HK-2 (cell line): ENCODE data around the gene SLC17A8.
A peak's percentile ranks its signal among the peaks of the same experiment; 100 is the strongest.
"Not testable (repeated sequence)": the region's sequence is repeated elsewhere in the genome, so short reads cannot be mapped to it uniquely, and the experiment has no call there.

Experiments
- DNase-seq: peaks from one replicate; pipeline ENCODE4 v3.0.0-alpha.2; 2018; ENCODE audit not compliant: unreplicated experiment

The SLC17A8 gene

DNA sequence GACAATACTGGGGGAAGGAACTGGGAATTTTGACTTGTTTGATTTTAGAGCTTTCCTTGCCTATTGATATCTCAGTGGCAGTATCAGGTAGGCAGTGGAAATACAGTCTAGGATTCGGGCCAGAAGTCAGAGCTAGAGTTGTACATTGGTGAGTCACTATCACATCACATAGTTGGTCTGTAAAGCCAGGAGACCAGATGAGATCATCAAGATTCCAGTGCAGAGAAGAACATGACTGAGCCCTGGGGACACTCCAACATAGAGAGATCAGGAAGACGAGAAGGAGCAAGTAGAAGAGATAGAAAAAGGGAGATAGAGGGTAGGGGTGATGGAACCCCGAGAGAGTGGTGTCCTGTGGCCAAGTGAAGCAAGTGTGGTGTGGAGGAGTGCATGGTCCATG lies 70.2 kb downstream of the SLC17A8 start:
- peak; percentile 39 for DNase-seq

DNA sequence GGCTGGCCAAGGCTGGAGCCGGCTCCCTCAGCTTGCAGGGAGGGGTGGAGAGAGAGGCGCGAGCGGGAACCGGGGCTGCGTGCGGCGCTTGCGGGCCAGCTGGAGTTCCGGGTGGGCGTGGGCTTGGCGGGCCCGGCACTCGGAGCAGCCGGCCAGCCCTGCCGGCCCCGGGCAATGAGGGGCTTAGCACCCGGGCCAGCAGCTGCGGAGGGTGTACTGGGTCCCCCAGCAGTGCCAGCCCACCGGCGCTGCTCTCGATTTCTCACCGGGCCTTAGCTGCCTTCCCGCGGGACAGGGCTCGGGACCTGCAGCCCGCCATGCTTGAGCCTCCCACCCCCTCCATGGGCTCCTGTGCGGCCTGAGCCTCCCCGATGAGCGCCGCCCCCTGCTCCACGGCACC lies 73.4 kb downstream of the SLC17A8 start:
- not testable (repeated sequence) for DNase-seq

DNA sequence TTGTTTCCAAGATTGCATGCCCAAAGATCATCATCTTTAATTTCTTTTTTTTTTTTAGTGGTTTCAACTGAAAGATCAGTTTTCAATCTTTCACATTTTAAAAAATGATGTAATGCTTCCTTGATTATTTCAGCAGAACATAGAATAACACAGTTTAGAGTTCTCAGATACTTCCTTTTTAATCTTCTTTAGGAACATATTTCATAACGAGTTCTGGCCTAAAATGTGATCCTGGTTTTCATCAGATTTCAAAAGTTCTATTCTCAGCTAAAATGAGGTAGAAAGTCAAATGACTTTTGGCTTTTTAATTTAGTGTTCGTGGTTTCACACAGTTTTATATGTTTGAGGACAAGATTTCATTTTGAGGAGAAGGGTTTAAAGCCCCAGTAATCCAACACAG lies 76.8 kb downstream of the SLC17A8 start:
- DNase-seq, result no peak

GRCh38 chr12:100434177-100434576 lies 77.3 kb downstream of the SLC17A8 start:
- DNase-seq, result no peak

DNA sequence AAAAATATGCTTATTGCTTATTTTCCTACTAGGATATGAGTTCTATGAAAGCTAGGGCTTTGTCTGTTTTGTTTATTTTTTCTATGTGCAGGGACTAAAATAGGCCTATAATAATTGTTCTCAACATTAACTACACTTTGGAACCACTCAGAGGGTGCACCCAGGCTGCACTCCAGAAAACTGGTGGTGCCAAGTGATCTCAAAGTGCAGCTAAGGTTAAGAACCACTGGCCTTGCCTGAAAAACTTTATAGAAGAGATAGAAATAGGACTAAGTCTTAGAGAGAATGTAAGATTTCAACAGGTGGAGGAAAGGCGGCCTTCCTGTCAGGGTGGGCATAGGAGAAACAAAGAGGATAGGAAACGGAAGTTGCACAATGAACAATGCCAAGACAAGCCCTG lies 79.1 kb downstream of the SLC17A8 start:
- no peak for DNase-seq

DNA sequence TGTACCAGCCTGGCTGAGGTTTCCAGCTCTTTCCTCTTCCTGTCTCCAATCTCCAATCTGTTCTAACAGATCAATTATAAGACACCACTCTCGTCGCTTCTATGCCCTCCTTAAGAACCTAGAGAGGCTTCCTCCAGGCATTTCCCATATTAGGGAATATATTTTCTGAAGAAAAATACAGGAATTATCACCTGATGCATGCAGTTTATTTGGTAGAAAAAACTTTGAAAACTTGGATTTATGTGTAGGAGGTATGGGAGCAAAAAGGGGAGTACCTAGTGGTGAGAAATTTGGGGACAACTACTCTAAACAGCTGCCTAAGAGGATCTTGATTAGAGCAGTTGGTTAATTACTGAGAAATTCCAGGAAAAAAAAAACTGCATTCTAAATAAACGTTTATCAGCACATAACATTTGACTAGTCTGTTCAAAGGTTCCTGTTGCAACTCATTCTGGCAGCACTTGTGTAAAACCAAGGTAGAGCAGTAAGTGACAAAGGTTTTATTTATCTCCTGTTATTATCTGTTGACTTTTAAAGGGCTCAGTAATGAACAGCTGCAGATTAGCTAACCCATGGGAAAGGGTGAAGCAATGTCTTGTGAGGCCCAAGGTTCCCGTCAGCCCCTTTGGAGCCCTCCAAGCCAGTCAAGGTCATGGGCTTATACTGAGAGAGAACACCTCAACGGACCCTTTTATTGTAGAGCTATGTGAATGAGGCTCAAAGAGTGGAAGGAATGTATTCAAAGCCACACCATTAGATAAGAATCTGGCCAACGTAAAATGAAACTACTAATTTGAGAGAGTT lies 80.4 kb downstream of the SLC17A8 start:
- no peak for DNase-seq

GRCh38 chr12:100439797-100440196 lies 82.9 kb downstream of the SLC17A8 start:
- DNase-seq, result no peak

DNA sequence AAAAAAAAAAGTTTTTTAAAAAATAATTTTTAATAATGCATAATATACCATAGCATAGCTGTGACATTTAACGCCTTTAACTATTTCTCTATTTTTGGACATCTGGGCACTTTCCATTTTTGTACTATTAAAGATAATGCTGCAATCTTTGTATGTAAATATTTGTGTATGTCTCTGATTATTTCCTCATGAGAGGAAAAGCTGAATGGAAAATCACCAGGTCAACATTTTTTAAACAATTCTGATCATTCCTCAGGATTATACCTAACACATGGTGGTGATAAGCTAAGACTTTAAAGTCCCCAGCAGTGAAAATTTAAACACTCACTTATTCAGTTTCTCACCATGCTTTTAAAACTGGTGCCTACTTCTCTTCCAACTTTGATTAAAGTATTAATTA lies 85.5 kb downstream of the SLC17A8 start:
- no peak for DNase-seq

- no peak for DNase-seq
Observed at GRCh38 chr12:100443434-100443833, 86.6 kb downstream of the SLC17A8 start.

- DNase-seq, result no peak
Observed at GRCh38 chr12:100445081-100445481, 88.2 kb downstream of the SLC17A8 start.

- DNase-seq, result no peak
Observed at GRCh38 chr12:100447381-100447780, 90.5 kb downstream of the SLC17A8 start.

- DNase-seq, result no peak
Observed at GRCh38 chr12:100448656-100449055, 91.8 kb downstream of the SLC17A8 start.

DNA sequence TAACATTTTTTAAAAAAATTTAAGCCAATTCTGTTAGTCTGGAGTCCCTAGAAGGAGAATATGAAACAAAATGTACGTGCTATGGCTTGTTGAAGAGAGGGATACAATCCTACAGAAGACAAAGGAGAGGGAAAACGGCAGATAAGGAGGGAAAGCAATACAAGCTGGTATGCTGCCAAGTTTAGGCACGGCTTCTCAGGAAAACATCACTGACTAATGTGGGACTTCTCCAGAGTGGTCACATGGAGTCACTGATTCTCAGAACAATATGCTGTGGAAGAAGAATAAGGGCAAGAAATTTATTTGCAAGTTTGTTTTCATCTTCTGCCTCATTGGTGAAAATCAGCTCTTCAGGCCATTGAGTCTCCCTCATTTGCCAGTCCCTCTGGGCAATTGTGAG lies 93.9 kb downstream of the SLC17A8 start:
- no peak for DNase-seq

- no peak for DNase-seq
Observed at GRCh38 chr12:100453951-100454350, 97.1 kb downstream of the SLC17A8 start.

DNA sequence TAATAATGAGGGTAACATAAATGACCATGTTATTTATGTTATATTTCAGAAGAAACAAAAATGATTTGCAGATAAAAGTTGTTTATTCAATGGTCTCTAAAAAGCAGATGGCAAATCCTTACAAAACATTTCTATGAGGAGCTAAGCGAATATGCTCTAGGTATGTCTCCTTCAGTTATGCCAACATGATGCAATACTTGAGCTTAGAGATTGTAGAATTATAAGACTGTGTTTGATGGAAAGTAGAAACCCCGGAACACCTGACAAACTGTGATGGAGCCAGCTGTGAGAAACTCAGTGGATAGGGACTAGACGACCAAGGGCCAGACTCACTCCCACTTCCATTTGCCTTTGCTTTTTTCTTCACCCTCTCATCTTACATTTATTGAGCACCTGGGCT lies 99.0 kb downstream of the SLC17A8 start:
- DNase-seq, result no peak

DNA sequence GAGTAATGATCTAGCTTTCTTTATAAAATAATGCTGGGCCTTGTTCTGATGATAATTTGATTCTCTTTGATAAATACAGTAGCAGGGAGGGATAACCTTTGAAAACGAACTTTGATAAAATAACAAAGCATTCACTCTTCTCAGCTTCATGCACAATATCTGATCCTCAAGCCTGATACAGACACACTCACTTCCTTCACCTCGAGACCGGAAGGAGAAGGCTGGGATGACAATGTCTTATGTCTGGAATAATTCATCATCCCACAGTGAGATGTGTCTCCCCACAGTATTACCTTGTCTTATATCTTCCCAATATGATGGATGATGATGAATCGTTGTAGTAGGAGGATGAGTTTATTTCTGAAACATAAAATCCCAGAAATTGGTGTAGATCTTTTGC lies 101.3 kb downstream of the SLC17A8 start:
- DNase-seq, result no peak

DNA sequence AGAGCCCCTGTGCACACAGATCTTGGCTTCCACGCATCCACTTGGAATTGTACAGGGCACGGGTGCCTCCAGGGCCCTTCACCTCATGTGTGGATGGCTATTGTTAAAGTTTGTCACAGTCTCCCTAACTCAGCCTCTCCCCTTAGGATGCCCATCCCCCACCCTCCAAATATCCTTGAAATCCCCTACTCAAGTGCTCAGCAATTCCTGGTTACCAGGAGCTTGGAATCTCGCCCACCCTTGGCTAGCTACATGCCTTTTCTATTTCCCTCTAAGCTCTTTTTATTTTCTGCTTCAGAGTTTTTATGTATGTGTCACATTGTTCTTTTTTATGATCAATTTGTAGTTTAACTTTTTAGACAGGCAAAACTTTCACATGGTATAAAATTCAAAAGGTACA lies 103.8 kb downstream of the SLC17A8 start:
- DNase-seq, result no peak

- no peak for DNase-seq
Observed at GRCh38 chr12:100461330-100461973, 104.6 kb downstream of the SLC17A8 start.

DNA sequence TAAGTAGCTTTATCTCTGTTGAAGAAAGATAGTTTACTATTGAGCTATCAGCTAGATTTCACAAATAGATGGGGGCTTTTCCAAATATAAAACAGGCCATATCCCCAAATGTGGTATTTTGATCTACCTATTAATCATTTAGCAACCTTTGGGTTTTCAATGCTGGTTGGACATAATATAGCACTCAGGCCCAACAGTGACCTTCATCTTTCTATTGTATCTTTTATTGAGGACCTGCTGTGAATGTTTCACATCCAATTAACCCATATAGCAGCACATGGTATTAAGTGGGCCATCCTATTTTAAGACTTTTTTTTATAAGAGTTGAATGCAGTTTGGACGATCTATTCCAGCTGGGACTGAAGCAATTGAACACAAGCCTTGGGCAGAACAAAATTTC lies 106.8 kb downstream of the SLC17A8 start:
- DNase-seq, result no peak

DNA sequence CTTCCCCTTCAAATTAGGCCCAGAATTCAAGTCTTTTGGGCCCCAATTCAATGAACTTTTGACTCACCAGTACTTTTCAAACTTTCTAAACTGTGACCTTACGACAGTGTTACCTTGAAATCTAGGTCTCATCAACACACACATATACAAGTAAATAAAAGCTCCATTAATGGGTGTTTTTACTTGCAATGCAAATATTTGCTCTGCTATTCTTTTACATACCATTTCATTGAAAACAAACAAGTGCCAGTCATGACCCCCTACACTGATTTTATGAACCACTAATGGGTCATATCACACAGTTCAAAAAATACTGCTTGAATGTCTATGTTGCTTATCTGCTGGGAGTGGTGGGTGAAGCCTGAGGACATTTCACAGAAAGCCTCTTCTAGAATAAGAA lies 107.7 kb downstream of the SLC17A8 start:
- DNase-seq, result no peak

- no peak for DNase-seq
Observed at GRCh38 chr12:100468126-100468525, 111.3 kb downstream of the SLC17A8 start.
